Measurements from ENCODE around the gene GOLGA5.

DNA sequence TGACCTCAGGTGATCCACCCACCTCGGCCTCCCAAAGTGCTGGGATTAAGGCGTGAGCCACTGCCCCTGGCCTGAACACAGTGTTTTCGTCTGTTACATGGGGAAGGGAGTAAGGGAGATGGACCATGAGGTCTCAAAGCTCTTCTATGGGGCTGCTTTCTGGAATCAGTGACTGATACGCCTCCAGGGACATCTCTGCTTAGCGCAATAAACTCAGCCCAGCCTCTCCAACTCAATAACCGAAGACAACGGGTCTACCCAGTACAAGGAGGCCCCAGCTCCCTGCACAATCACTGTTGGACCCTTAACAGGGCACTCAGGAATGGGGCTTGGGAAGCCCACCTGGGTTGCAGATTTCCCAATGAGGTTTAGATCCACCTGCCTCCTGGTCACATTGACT is 86.2 kb downstream of the GOLGA5 start:
- TF ChIP-seq CTCF (IDR thresholded peaks at IDR 0.05) = no peak
- TF ChIP-seq POLR2A (IDR thresholded peaks at IDR 0.05) = no peak
- no peak for TF ChIP-seq POLR2AphosphoS5 (IDR thresholded peaks at IDR 0.05)
